Colonic mucosa (tissue), 4 donors: Measurements from ENCODE around the gene HSPE1. TPM values are rescaled to one million over a fixed set of nuclear protein-coding genes. Genes with fewer than 3 reads are reported as not detected.
A peak's percentile ranks its signal among the peaks of the same experiment; 100 is the strongest.

Experiments used
- DNase-seq: peaks from one replicate; pipeline ENCODE4 v3.0.0-alpha.2; 2020
- H3K27ac ChIP-seq: fragments of 200-600 bp; one replicate; pipeline ENCODE4 v1.8.0; 2021
- H3K27me3 ChIP-seq: fragments of 200-600 bp; one replicate; pipeline ENCODE4 v1.8.0; 2021
- H3K36me3 ChIP-seq: fragments of 200-600 bp; one replicate; pipeline ENCODE4 v1.8.0; 2021
- H3K4me1 ChIP-seq: fragments of 200-600 bp; one replicate; pipeline ENCODE4 v1.8.0; 2021; ENCODE audit warnings: mild to moderate bottlenecking
- H3K4me3 ChIP-seq: fragments of 200-600 bp; one replicate; pipeline ENCODE4 v1.8.0; 2021
- H3K9ac ChIP-seq, 2 donors: one replicate each; pipeline ENCODE4 v1.7.0; 2013; ENCODE audit warnings: control low read depth in 2 of 2, low read depth in 2 of 2, low read length in 2 of 2
- H3K9me3 ChIP-seq: fragments of 200-600 bp; one replicate; pipeline ENCODE4 v1.8.0; 2021
- intact Hi-C: fragments of 100-400 bp; cut with DNase I; formaldehyde crosslinking; loops from one replicate; pipeline ENCODE4 v1.14.1; 2022
- total RNA-seq, 2 donors: library from RNA; stranded (reverse); fragmentation: NEBNext Ultra II Directional in 1 of 2; extraction: Animal tissue kit (Norgen Biotek cat#: 25700) in 1 of 2; gene quantifications; one replicate each; pipeline ENCODE4 v1.2.1, GENCODE V29; 2021
- TF ChIP-seq, protein P1 (sequence below): fragments of 200-600 bp; IDR thresholded peaks from one replicate; pipeline ENCODE4 v1.8.0; 2022; ENCODE audit warnings: antibody characterized with exemption, mild to moderate bottlenecking
- donor health status: healthy.
- donor health status: DM: no; HTN: no; CAD: no.
- donor health status: DM: no; HTN: no; CAD: no.

HSPE1 gene
- total RNA-seq, 2 donors from 2014 or later: 101 to 297 TPM

DNA sequence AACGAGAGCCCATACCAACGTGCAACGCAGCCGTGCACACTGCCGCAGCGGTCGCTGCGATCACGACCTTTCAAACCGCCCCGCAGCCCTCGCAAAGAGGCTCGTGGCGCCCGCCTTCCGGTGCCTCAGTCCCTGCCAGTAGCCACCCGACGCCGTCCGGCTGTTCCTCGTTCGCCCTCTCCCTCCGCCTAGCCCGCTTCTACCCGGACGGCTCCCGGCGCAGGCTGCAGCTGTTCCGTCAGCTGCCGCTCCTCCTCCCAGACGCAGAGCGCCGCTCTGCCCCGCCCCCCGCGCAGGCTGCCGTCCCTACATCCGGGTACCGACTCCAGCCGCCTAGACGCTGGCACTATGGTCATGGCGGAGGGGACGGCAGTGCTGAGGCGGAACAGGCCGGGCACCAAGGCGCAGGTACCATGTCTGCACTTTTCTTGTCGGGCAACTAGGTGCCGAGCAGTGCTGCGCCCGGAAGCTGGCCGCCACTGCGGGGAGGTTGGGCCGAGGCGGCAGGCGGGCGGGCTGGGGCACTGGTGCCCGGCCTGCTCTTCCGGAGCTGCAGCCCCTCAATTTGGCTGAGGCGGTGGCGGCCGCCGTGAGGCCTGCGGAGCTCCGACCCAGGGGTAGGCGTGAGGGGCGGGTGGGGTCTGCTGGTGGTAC is 15.7 kb downstream of the HSPE1 start, which contains the start of gene MOB4:
MOB4 (plus strand) TSS at position 328 of the 654 bp plus-strand sequence; CDS start at position 349, 21 bp downstream.
- Histone ChIP-seq H3K36me3 (no peaks in the 10 kb centered on the region), H3K4me1 (no peaks in the 10 kb centered on the region), H3K4me3 (peak within 1 kb of the TSS; percentile 87), H3K27ac (peak within 1 kb of the TSS; percentile 97), H3K9me3 (no peaks in the 10 kb centered on the region), H3K9ac (peak within 1 kb of the TSS; percentile 89 to 96), H3K27me3 (no peaks in the 10 kb centered on the region)
- intact Hi-C loops: loop anchor here (10.0 kb wide), 2 partner anchors 61 to 189 kb away; partner anchors contain the start of genes COQ10B and MARS2
- peak; percentile 96 for DNase-seq
- TF ChIP-seq, protein P1, sequence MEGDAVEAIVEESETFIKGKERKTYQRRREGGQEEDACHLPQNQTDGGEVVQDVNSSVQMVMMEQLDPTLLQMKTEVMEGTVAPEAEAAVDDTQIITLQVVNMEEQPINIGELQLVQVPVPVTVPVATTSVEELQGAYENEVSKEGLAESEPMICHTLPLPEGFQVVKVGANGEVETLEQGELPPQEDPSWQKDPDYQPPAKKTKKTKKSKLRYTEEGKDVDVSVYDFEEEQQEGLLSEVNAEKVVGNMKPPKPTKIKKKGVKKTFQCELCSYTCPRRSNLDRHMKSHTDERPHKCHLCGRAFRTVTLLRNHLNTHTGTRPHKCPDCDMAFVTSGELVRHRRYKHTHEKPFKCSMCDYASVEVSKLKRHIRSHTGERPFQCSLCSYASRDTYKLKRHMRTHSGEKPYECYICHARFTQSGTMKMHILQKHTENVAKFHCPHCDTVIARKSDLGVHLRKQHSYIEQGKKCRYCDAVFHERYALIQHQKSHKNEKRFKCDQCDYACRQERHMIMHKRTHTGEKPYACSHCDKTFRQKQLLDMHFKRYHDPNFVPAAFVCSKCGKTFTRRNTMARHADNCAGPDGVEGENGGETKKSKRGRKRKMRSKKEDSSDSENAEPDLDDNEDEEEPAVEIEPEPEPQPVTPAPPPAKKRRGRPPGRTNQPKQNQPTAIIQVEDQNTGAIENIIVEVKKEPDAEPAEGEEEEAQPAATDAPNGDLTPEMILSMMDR: no peak

DNA sequence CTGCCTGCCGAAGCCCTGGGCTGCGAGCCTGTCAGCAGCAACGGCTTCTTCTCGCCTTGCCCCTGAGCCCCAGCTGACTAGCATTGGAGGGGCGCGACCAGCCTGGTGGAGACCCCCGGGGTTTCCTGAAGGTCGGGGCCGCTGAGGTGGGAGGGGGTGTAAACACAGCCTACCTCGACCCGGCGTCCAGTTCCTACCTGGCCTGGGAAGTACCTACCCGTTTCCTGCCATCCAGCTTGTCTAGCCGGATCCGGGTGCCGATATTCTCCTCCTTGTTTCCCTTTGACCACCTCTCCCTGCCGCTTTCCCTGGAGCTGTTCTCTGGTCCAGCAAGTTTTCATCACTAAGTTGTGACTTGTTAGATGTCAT is 16.2 kb downstream of the HSPE1 start:
- H3K9ac ChIP-seq: peak overlapping the region; percentile 89 to 96
- intact Hi-C loops: loop anchor here (10.0 kb wide), 2 partner anchors 62 to 188 kb away; partner anchors contain the start of genes COQ10B and MARS2
- TF ChIP-seq, protein P1: no peak
- no peaks in the 10 kb centered on the region for H3K4me1 ChIP-seq
- H3K4me3 ChIP-seq: peak overlapping the region; percentile 87
- H3K9me3 ChIP-seq: no peaks in the 10 kb centered on the region
- H3K27ac ChIP-seq: peak overlapping the region; percentile 97
- no peaks in the 10 kb centered on the region for H3K36me3 ChIP-seq
- peak; percentile 55 for DNase-seq
- H3K27me3 ChIP-seq: no peaks in the 10 kb centered on the region

DNA sequence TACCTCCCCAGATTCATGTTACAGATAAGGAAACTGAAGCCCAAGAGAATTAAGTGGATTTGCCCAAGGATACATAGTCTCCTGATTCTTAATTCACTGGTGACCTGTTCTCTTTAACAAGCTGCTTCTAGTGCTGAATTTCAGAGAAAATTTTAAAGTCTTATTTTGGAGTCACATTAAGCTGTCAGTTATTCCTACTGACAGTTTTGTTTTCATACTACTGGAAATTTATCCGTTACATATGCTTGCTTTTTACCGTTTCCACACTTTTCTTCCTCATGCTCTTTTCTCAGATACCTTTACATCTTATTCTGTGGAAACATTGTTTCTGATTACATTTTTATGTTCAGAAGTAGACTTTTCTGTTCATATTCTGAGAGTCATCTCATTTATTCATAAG is 17.0 kb downstream of the HSPE1 start:
- intact Hi-C loops: loop anchor here (10.0 kb wide), 2 partner anchors 62 to 188 kb away; partner anchors contain the start of genes COQ10B and MARS2
- peak overlapping the region; percentile 89 to 96 for H3K9ac ChIP-seq
- no peak for DNase-seq
- H3K4me1 ChIP-seq: no peaks in the 10 kb centered on the region
- TF ChIP-seq, protein P1: no peak
- no peak overlapping the region for H3K27ac ChIP-seq
- no peaks in the 10 kb centered on the region for H3K27me3 ChIP-seq
- peak overlapping the region; percentile 87 for H3K4me3 ChIP-seq
- no peaks in the 10 kb centered on the region for H3K9me3 ChIP-seq
- H3K36me3 ChIP-seq: no peaks in the 10 kb centered on the region

DNA sequence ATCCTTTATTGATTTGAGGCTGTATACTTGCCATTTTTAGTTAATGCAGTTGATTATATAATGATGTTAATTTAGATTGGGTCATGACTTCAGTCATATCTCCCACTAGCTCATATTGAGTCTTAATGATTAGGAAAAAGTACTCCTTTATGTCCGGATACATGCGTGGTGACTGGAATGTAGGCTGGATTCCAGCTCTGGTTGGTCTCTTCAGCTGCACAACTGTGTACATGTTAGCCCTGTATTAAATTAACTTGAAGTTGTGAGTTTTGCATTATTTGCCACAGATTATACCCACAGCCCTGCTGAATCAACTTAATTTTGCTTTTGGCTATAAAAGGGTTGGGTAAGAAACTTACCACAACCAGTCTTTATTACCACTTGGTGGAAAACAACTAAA is 38.2 kb downstream of the HSPE1 start:
- Histone ChIP-seq H3K9me3 (no peaks in the 10 kb centered on the region), H3K27ac (no peak overlapping the region), H3K9ac (no peak overlapping the region), H3K4me1 (no peaks in the 10 kb centered on the region), H3K4me3 (no peak overlapping the region), H3K27me3 (no peaks in the 10 kb centered on the region), H3K36me3 (peaks cover 4% of the 10 kb centered on the region)
- intact Hi-C loops: no loop called here
- DNase-seq: no peak
- TF ChIP-seq, protein P1: no peak

DNA sequence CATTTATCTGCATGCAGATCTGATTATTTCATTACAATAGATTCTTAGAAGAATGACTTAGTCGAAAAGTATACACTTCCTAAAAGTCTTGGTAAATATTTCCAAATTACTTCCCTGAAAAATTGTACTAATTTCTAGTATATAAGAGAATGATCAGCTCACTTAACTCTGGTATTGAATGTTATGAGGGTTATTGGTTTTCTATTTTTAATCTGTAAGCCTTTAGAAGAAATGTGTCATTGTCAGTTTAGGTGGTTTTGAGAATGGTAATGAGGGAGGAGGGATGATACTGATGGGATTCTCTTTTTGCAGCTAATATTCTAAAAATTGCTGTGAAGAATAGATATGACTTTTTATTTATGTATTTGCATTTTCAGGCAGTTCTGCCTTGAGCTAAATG is 39.6 kb downstream of the HSPE1 start:
- Histone ChIP-seq H3K27ac (no peak overlapping the region), H3K9ac (no peak overlapping the region), H3K9me3 (no peaks in the 10 kb centered on the region), H3K27me3 (no peaks in the 10 kb centered on the region), H3K4me1 (no peaks in the 10 kb centered on the region), H3K4me3 (no peak overlapping the region), H3K36me3 (peaks cover 4% of the 10 kb centered on the region)
- intact Hi-C loops: no loop called here
- TF ChIP-seq, protein P1: no peak
- no peak for DNase-seq
